GM18858 (cell line): ENCODE measurements around the gene ACVR1.

Experiments
- ATAC-seq: cut with Tn5 transposase; IDR thresholded peaks from one replicate; pipeline ENCODE4 v1.9.1; 2021; ENCODE audit not compliant: unreplicated experiment

The ACVR1 gene

DNA sequence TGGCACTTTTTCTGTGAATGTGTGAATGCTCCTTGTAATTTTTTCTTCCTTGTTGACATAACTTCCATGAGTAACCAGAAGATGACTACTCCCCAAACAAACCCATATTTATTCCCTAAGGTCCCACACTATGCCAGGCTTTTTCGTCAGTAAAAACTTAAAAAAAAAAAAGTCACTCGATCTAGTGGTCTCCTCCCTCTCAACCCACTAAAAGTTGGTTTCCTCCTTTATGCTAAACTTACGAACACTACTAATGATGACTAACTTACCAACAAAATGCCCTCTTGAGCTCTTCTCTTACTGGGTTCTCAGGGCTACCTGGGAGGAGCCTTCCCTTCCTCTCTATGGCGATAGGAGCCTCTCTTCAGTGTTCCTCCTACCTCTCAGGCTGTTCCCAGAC, 18.2 kb downstream of the ACVR1 start:
- ATAC-seq = no peak

DNA sequence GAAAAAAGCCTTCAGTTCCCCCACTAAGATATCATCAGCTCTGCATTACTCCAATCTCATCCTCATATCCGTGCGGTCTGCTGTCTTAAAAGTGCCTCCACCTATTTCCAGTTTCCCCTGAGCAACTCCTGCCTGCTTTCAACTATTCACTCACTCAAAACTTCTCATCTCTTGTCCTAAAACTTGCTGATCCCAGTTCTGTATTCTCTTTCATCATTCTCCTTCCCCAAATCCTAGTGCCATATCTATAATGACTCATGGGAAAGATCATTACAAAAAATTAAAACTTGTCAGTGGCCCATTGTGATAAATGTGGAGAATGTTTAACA, 20.0 kb downstream of the ACVR1 start:
- no peak for ATAC-seq

DNA sequence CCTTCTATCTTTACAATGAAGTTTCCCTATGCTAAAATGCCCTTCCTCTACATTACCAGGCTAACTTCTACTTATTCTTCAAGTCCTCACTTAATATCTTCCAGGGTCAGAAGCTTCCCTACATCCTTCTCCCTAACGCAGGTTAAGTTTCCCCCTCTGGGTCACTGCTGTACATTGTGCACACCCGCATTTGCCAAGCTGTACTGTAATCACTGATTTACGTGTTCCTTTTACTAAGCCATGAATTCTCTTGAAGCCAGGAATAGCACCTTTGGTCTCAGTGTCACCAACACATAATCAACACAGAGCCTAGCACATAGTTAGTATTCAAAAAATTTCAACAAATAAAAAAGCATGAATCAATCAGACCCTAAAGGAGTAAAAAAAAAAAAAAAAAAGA, 22.3 kb downstream of the ACVR1 start:
- no peak for ATAC-seq

DNA sequence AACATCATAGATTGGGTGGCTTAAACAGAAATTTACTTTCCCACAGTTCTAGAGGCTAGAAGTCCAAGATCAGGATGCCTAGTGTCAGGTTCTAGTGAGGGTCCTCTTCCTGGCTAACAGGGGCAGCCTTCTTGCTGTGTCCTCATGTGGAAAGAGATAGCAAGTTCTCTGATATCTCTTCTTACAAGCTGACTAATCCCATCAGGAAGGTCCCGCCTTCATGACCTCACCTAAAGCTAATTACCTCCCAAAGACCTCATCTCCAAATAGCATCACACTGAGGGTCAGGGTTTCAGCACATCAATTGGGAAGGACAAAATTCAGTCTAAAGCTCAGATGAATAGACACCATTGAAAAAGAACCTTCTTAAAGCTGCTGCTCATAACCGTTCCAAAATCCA, 22.9 kb downstream of the ACVR1 start:
- no peak for ATAC-seq

DNA sequence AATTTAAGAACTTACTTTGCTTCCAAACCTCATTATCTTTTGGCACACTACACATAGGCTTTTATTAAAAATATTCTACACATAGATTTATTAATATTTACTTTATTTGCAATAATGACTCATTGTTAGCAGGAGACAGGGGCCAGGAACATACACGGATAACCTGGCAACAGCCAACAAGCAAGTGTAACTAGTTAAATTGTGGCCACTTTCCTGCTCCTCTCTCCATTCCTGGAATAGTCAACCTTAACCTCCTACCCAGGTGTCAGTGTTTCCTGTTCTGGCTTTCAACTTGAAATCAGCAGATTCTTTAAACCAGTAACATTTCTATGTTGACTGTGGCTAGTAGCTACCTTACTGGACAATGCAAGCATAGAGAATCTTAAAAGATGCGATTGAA, 26.5 kb downstream of the ACVR1 start:
- ATAC-seq = no peak

DNA sequence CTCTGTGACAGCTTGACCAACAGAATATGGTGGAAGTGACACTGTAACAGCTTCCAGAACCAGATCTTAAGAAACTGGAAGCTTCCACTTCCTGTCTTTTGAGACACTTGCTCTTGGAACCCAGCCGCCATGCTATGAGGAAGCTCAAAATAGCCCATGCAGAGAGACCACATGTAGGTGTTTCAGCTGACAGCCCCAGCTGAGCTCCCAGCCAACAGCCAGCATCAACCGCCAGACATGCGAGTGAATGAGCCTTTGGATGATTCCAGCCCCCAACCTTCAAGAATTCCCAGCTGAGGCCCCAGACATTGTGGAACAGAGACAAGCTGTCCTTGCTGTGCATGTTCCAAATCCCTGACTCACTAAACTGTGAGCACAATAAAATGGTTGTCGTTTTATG, 27.9 kb downstream of the ACVR1 start:
- no peak for ATAC-seq

DNA sequence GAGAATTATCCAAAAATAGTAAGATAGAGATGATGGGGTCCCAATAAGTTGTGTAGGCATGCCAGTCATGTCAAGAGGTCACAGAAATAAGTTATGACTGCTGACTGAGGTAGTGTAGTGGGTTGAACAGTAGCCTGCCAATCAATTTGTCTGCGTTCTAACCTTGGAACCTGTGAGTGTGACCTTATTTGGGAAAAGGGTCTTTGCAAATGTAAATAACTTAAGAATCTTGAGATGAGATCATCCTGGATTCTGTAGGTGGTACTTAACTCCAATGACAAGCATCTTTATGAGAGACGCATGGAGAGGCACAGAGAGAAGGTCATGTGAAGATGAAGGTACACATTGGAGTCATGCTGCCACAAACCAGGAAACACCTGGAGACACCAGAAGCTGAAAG, 31.0 kb downstream of the ACVR1 start:
- no peak for ATAC-seq

DNA sequence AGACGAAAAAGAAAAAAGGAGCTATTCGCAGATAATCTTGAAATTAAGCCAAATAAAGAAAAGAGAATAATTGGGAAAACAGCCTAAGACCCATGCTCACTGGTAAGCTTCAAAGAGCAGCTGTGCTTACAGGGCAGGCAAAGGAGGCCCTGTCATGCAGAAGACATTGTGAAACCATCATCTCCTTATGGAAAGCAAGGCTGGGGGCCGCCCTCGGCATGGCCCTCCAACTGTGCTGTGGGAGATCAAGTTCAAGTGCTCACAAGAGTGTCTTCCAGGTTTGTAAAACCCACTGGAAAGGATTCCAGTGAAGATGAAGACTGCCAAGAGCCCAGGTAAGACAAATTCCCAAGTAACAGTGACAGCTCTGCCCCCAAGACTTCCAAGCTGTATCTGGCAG, 32.2 kb downstream of the ACVR1 start:
- ATAC-seq = no peak

DNA sequence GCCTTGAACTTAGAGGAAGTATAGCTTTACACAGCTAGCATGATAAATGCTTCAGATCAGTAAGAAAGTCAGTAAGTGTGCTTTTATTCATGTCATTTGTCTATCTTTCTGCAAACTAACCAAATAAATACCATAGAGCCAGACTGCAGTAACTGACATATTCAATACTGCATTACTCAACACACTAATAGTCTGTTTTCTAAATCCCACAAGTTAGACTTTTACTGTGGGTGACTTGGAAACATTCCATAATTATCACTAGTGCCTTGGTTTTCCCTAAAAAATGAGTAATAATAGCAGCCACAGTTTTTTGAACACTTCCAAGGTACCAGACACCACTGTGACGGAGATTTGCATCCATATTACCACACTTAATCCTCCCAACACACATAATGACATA, 33.0 kb downstream of the ACVR1 start:
- no peak for ATAC-seq

DNA sequence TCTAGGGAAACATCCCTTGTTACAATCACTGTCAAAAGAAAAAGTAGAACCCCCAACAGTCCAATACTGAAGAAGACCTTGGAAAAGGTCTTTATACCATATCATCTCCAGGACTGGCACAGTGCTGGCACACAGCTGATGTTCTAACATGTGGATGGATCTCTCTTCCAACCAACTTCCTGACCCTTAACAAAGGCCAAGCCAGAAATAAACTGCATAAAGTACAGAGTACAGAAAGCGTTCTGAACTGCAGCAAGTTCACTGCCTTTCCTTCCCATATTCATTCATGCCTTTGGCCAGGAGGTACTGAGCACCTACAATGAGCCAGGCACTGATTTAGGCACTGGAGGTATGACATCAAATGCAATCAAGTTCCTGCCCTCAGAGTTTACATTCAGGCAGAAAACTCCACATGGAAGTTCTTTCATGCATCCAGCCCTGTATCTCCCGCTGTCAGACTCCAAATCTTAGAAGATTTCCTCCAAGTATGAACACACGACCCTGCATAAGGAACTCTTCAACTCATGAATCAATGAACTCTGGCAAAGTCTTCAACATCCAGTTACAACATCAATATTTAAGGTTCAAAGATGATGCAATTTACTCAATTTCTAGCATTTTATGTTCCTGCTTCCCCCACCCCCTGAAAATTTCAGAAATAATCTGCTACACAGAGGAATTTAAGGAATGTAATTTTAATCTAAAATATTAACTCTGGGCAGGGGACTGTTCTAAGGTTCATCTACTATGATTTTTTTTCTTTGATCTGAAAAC, 33.8 kb downstream of the ACVR1 start:
- no peak for ATAC-seq

DNA sequence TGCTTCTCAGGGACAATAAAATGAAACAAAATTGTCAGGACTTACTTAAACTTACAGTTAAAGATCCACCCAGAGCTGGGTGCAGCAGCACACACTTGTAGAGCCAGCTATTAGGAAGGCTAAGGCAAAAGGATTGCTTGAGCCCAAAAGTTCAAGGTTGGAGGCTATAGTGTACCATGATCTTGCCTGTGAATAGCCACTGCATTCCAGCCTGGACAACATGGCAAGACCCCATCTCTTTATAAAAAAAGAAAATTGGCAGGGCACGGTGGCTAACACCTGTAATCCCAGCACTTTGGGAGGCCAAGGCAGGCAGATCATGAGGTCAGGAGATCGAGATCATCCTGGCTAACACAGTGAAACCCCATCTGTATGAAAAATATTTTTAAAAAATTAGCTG, 34.6 kb downstream of the ACVR1 start:
- ATAC-seq = no peak

DNA sequence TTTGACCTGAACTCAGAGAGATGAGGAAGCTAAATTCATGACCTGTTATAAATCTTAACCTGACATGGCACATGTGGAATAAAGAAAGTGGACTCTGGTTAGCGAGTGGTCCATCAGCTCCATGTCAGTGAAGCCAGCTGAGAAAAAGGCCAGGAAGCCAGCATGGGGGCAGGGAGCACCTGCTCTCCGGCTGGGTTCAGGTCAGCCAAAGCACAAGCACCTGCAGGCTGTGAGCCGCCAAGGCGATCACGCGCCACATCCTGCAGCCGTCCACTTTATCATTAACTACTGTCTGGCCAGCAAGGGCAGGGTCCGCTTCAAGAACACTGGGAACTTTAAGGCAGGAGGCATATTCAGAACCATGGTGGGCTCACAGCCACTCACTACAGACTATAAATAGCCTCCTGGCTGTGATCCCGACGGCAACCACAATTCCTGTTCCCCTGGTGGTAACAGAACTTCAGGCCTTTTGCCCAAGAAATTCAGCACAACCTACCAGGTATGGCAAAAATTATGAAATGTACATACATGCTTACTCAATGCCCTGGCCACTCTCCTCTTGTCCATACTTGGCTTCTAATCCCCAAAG, 35.5 kb downstream of the ACVR1 start:
- ATAC-seq = no peak

DNA sequence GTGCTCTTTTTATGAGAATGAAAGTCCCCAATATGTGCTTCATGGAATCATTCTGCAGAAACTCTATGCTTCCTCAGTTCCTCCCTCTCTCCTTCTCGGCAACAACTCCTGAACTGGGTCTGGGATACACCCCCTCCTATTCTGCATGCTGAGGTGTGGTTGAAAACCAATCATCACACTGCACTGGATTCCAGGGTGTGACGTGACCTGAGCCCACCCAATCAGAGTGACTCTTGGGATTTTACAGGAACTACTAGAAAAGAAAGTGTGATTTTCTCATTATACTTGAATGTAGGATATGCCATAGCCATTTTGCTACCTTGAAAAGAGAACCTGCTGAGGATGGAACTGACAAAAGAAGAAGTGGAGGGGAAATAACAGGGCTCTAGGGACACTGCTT, 36.3 kb downstream of the ACVR1 start:
- no peak for ATAC-seq

DNA sequence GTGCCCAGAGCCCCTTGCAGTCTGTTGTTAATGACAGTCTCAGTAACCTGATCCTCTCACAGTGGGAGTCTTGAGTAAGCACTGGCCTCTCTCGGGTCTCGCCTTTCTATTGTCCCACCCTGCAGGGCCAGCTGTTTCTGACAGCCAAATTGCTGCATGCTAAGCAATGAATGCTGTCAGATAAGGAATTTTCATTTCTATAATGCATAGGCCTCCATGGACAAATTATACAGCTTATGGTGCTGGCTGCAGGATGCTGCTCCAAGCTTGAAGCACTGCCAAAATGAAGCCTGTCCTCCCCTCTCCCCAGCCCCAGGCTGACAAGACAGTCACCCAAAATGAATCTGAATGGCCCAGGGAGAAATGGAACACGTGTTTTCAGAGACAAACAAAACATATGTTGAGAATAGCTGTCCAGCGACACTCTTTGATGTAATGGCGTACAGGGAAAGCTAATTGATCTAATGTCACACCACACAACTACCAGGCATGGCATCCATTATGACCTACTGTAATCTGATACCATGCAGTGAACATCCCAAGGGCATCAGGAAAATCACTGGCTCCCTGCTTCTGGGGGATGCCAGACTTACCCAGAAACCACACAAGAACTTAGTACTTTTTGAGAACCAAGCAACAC, 36.8 kb downstream of the ACVR1 start:
- ATAC-seq = no peak

DNA sequence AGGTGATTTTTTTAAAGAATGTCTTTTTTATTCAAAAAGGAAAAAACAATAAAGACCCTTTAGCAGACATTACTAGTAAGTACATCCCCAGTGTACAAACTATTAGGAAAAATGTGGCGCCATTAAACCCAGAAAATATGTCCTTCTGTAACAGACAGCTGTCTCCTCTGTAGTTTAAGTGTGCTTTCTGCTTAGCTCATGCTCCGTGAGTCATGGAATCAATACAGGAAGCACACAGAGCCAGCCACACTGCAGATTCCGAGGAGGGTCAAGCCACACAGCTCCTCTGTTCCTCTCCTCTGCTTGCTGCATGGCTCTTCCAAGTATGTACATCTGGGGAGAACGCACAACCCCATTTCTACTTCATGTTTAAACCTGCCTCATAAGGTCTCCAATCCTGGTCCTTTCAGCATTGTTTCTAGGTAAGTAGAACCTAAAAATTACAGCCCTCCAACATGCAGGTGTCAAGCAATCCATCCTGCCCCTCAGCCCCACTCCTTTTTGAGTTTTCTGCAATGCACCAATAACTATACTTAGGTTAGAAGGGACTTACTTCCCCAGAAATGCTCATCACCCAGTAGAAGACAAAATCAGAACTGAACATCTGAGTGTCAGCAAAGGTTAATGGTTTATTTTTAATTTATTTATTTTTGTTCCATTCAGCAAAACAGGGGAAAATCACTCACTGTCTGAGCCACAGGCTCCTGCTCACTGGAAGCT, 37.5 kb downstream of the ACVR1 start:
- no peak for ATAC-seq

DNA sequence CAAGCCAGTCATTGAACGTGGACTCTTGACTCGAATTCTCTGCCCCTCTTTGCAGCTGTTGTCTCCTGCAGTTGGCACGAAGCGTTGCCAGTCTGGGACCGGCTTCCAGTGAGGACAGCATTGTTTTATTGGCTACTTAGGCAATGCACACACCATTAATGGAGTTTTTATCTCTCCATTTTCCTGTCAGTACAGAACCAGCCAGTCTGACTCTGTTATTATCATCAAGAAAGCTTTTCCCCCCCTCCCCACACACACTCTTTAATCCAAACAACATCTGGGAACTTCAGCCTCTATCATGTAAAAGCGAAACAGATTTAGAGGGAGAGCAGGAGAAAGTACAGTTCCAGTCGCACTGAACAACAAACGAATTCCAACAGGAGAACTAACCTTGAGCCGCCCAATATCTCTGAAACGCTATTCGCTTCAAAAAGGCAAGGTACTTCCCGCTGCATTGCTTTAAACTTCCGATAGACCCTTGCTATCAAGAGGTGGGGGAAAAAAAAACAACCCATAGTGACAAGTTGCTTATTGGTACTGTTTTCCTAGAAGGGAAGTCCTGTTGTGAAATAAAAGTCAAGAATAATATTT, 38.2 kb downstream of the ACVR1 start:
- ATAC-seq = no peak

DNA sequence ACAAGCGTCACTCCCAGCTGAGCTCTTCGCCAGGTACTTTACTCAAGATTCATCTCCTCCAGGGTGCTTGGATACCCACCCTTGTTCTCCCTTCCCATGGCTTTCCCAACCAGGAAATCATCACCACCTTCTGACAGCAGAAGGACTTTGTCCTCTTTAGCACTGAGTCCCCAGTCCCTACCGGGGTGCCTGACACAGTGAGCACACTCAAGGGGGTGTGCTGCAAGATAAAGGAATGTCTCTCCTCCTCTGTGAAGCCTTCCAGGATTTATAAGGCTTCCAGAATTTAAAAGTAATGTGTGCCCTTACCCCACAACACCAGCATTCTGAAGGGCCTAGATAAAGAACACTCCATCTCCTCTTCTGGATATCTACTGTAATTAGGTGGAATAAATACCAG, 39.6 kb downstream of the ACVR1 start:
- no peak for ATAC-seq

DNA sequence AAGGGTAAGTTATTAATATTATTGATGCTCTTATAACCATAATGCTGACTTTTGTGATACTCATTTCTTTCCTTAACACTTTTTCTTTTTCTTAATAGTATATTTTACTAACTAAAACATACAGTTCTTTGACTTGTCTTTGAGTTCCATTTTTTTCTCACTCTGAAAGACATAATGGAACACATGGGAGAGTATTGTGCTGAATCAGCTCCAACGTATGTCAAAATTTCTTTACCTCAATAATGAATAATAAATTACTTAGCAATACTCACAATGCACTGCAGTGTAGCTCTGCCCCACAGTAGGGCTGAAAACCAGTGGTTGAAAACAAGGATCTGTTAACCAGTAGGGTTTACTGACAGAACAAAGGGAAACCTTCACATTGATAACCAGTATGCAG, 40.7 kb downstream of the ACVR1 start:
- ATAC-seq = no peak

DNA sequence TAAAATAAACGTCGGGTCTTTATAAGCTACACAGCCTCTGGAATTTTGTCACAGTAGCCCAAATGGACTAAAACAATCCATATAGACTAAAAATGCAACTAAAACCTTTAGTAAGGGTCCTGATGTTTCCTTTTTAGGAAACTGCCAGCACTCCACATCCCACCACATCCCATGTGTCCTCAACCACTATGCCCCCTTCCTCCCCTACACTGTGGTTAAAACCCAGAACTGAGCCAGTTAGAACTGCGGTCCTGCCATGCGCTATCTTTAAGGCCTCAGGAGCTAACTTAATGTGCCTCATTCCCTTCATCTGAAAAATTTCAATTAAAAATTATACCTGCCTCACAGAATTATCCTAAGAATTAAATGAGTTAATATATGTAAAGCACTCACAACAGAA, 41.1 kb downstream of the ACVR1 start:
- no peak for ATAC-seq

DNA sequence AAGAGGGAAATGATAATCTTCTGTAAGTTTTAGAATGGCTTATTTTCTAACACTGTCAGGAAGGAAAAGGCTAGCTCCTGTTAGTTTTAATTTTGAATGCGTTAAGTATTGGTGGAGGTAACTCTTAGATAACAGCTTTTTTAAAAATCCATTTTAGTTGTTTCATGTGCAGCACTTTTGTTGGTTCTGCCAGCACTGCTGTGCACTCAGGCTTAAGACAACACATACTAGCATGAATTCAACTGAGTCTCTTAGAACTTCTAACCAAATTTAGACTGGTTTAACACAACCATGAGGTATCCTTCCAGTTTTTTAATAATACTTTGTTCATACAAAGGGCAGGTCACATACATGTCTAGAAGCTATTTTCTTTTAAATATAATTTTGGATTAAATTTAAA, 42.4 kb downstream of the ACVR1 start:
- ATAC-seq = no peak

DNA sequence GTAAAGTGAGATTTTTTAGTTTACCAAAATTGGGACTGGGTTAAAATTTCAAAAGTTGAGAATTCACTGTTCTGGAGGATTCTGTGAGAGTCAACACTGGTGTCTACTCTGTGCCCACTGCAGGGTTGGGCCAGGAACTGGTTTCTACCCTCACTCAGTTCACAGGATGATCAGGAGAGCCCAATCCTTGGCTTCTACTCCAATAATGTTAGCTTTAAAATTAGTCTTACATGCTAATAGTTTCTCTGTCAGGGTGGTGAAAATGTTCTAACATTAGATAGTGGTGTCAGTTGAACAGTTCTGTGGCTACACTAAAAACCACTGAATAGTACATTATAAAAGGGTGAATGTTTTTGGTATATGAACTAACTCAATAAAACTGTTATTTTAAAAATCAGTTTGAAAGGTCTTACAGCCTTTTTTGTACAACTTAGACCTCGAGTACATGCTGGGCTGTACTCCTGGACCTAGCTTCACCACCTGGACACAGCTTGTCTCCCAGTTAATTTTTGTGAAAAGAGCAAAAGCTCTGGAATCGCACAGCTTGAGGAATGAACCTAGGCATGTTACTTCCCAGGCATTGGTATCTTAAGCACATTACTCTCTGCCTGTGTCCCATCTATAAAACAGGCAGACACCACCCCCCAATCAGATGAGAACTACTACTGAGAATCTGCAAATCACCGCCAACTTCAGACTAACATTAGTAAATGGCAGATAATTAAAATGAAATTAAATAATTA, 44.4 kb downstream of the ACVR1 start:
- ATAC-seq = no peak
